ENCODE data around the gene UGT2B10.

The UGT2B10 gene

DNA sequence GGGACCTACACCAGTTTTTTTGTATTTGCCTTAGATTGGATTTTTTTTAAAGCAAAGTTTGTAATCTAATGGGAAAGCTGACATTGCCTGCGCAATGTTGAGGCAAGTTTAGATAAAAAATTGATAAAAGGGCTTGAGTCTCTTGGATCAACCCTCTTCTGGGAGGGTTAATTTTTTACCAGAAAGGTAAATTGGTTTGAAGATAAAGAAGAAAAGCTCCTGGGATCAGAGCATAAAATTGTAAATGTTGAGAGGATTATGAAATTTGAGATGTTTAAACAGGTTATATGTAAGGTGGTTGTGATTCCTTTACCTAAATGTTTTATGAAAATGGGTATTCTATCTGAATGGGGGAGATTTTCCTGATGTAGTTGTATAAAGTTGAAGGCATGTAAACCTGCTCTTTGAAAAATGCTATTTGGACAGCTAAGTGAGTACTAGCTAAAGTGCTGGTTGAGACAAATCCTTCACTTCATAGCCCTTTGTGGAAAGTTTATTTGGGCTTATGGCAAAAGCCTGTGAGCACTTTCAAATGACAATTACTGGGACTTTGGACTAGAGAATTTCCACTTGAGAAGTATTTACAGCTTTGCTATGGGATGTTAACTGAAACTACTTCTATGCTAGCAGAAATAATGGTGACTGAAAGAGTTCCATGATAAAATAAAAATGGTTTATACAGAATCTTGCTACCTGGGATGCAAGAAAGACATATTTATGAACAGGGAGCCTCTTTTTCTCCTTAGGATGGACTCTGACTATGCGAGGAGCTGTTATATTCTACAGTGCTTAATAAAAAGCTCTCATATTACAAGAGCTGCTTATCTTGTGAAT lies 56.2 kb downstream of the UGT2B10 start:
- H3K27ac ChIP-seq = peak overlapping the region; percentile 61
- TF ChIP-seq, protein P1, sequence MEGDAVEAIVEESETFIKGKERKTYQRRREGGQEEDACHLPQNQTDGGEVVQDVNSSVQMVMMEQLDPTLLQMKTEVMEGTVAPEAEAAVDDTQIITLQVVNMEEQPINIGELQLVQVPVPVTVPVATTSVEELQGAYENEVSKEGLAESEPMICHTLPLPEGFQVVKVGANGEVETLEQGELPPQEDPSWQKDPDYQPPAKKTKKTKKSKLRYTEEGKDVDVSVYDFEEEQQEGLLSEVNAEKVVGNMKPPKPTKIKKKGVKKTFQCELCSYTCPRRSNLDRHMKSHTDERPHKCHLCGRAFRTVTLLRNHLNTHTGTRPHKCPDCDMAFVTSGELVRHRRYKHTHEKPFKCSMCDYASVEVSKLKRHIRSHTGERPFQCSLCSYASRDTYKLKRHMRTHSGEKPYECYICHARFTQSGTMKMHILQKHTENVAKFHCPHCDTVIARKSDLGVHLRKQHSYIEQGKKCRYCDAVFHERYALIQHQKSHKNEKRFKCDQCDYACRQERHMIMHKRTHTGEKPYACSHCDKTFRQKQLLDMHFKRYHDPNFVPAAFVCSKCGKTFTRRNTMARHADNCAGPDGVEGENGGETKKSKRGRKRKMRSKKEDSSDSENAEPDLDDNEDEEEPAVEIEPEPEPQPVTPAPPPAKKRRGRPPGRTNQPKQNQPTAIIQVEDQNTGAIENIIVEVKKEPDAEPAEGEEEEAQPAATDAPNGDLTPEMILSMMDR (IDR thresholded peaks at IDR 0.05) = no peak
- TF ChIP-seq ZFX (IDR thresholded peaks at IDR 0.05; ENCODE audit: borderline replicate concordance) = no peak

DNA sequence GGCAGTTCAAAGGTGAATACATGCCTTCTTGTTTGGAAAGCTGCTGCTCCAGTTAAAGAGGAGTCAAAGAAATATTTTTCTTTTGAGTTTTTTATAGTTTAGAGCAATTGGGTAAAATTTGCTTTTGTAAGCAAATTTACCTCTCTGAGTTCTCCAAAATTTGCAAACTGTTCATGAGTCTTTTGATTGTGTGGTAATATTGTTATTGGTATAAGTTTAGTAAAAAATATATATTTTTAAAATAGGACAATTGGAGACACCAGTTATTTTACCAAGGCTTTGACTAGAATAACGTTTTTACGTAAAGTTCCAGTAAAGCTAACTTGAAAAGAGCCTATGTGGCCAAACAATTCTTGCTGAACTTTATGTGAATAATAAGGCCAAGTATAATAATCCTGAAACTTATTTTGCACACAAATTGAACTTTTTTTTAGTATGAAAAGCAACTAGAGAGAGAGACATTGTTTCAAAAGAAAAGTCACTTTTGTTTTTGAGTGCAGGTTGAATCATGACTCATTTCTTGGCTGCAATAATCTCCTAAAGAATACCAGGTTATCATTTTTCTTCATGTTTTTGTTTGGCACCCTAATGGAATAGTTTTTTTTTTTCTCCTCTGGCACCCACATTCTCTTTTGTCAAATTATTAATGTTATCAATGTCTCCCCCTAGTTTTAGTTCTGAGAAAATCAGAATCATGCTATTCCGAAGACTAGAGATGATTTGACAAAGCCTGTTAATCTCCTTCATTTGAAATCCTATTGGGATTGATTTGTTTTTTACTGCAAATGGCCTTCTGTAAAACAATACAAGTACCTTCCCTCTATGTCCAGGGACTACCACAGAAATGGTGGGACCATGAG lies 57.1 kb downstream of the UGT2B10 start:
- H3K27ac ChIP-seq = peak overlapping the region; percentile 61
- no peak for TF ChIP-seq ZFX (IDR thresholded peaks at IDR 0.05; ENCODE audit: borderline replicate concordance)
- TF ChIP-seq, protein P1 (IDR thresholded peaks at IDR 0.05) = no peak

DNA sequence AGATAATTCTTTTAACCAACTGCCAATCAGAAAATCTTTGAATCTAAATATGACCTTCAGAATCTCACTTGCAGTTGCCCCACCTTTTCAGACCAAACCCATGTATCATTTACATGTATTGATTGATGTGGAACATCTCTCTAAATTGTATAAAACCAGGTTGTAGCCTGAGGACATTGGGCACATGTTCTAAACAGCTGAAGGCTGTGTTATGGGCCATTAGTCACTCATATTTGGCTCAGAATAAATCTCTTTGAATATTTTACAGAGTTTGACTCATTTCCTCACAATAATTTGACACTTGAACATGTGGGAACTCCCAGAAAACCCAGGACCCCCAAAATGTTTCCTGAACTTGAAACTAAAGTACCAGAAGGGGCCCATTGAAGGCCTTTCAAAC lies 58.7 kb downstream of the UGT2B10 start:
- H3K27ac ChIP-seq = no peak overlapping the region
- TF ChIP-seq ZFX (IDR thresholded peaks at IDR 0.05; ENCODE audit: borderline replicate concordance) = no peak
- TF ChIP-seq, protein P1 (IDR thresholded peaks at IDR 0.05) = no peak

DNA sequence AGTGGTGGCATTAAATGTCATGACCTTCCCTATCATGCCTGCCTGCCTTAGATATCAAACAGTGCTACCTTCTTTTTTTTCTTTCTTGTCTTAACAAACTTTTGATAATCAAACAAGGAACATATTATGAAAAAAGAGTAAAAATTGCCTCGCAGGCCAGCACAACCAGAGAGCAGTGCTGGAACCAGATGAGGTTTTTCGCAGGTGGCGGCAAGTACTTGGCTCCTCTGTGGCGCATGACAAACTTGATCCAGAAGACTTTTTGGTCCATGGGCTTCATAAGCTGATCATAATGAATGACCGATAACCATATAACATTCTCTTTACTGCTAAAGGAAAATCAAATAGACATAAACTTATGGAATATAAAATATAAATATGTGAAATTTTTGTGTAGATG lies 61.8 kb downstream of the UGT2B10 start:
- TF ChIP-seq, protein P1 (IDR thresholded peaks at IDR 0.05) = no peak
- TF ChIP-seq ZFX (IDR thresholded peaks at IDR 0.05; ENCODE audit: borderline replicate concordance) = no peak
- no peak overlapping the region for H3K27ac ChIP-seq

DNA sequence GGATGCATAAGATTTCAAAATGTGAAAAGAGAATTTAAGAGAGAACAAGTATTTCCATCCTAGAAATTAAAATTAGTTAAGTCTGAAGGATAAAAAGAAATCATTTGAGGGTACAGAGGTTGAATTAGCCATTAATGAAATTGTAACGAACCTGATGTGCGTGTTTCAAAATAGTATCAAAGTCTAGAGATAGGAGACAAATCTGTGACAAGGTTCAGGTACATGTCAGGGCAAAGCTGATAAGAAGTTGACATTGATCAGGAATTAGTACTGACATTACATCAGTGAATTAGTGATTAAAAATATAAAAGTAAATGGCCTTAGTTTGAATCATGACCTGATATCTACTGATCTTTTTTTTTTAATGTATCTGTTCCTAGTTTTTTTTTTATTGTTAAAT lies 62.3 kb downstream of the UGT2B10 start:
- no peak for TF ChIP-seq ZFX (IDR thresholded peaks at IDR 0.05; ENCODE audit: borderline replicate concordance)
- TF ChIP-seq, protein P1 (IDR thresholded peaks at IDR 0.05) = no peak
- H3K27ac ChIP-seq = no peak overlapping the region
